Naive thymus-derived CD4-positive, alpha-beta T cell (primary cell): ENCODE results near the gene FCHO2. TPM values are rescaled to one million over a fixed set of nuclear protein-coding genes. Genes with fewer than 3 reads are reported as not detected.

Experiments
- ATAC-seq: fragments of 150-1000 bp; cut with Tn5 transposase; 2 replicates; pipeline ENCODE4 v1.10.0; 2021; ENCODE audit warnings: mild to moderate bottlenecking, moderate library complexity
- CTCF ChIA-PET: fragments of 350-600 bp; sonication (Branson Sonifier 250); formaldehyde crosslinking; loops from one replicate; lab custom pipeline; 2021; ENCODE audit warnings: antibody characterized with exemption; lab: Charles Lee
- POLR2A ChIA-PET: fragments of 350-600 bp; sonication (Branson Sonifier 250); formaldehyde crosslinking; loops from one replicate; lab custom pipeline; 2021; ENCODE audit warnings: antibody characterized with exemption, inconsistent platforms; lab: Charles Lee
- DNase-seq, 9 donors: peaks; one replicate each; pipeline versions ENCODE4 v3.0.0 to v3.0.0-alpha.2; 2020 to 2022; ENCODE audit warnings: mixed read lengths in 1 of 9
- H3K27ac ChIP-seq: one replicate; pipeline ENCODE4 v1.7.0; 2013; ENCODE audit warnings: mild to moderate bottlenecking, low read depth, low read length, moderate library complexity
- H3K27me3 ChIP-seq, 2 donors: one replicate each; pipeline ENCODE4 v1.7.0; 2013; ENCODE audit warnings: low read length in 2 of 2, mild to moderate bottlenecking in 2 of 2, moderate library complexity in 2 of 2; ENCODE audit not compliant: control insufficient read depth in 2 of 2, insufficient read depth in 2 of 2
- H3K36me3 ChIP-seq, 3 experiments: 1 replicate in 2 of 3; 2 replicates in 1 of 3; pipeline ENCODE4 v1.7.0; 2013; ENCODE audit warnings: low read length in 3 of 3, mild to moderate bottlenecking in 3 of 3, moderate library complexity in 1 of 3; ENCODE audit not compliant: insufficient read depth in 3 of 3, control insufficient read depth in 2 of 3
- H3K4me1 ChIP-seq, 2 donors: one replicate each; pipeline ENCODE4 v1.7.0; 2013; ENCODE audit warnings: low read length in 2 of 2, mild to moderate bottlenecking in 2 of 2, moderate library complexity in 1 of 2; ENCODE audit not compliant: control insufficient read depth in 2 of 2, insufficient read depth in 2 of 2
- H3K4me3 ChIP-seq: 2 replicates; pipeline ENCODE4 v1.7.0; 2013; ENCODE audit warnings: mild to moderate bottlenecking, low read length
- H3K9me3 ChIP-seq, 3 experiments: 1 replicate in 2 of 3; 2 replicates in 1 of 3; pipeline ENCODE4 v1.7.0; 2013; ENCODE audit warnings: low read length in 3 of 3; ENCODE audit not compliant: control insufficient read depth in 2 of 3
- H3K27ac Mint-ChIP-seq, 9 donors: one replicate each; pipeline ENCODE4 v1.8.0; 2020 to 2022; ENCODE audit warnings: mixed read lengths in 9 of 9, mild to moderate bottlenecking in 8 of 9, moderate library complexity in 5 of 9, inconsistent platforms in 2 of 9
- H3K27me3 Mint-ChIP-seq, 5 donors: one replicate each; pipeline ENCODE4 v1.8.0; 2021 to 2022; ENCODE audit warnings: mixed read lengths in 5 of 5, mild to moderate bottlenecking in 1 of 5
- H3K36me3 Mint-ChIP-seq, 5 donors: one replicate each; pipeline ENCODE4 v1.8.0; 2020 to 2022; ENCODE audit warnings: mixed read lengths in 5 of 5, mild to moderate bottlenecking in 3 of 5, inconsistent platforms in 1 of 5
- H3K4me1 Mint-ChIP-seq, 7 donors: one replicate each; pipeline ENCODE4 v1.8.0; 2020 to 2022; ENCODE audit warnings: mixed read lengths in 7 of 7, mild to moderate bottlenecking in 3 of 7, inconsistent platforms in 1 of 7
- H3K4me3 Mint-ChIP-seq, 10 donors: one replicate each; pipeline ENCODE4 v1.8.0; 2020 to 2022; ENCODE audit warnings: mild to moderate bottlenecking in 10 of 10, mixed read lengths in 10 of 10, moderate library complexity in 6 of 10, inconsistent platforms in 2 of 10
- H3K9me3 Mint-ChIP-seq, 11 donors: one replicate each; pipeline ENCODE4 v1.8.0; 2020 to 2022; ENCODE audit warnings: mixed read lengths in 11 of 11, mild to moderate bottlenecking in 4 of 11, inconsistent platforms in 1 of 11, moderate library complexity in 1 of 11
- intact Hi-C, 2 donors: fragments of 100-400 bp; cut with micrococcal nuclease; formaldehyde crosslinking; loops; one replicate each; pipeline ENCODE4 v1.15.1; 2023
- polyA plus RNA-seq, 2 donors: library from polyadenylated mRNA; unstranded; fragments of 300-500 nt; fragmentation: Illumina TruSeq; gene quantifications; one replicate each; pipeline ENCODE4 v1.2.3, GENCODE V29; 2021
- total RNA-seq, 6 experiments: library from RNA in 5 of 6; stranded (reverse) in 5 of 6; gene quantifications; 1 replicate in 5 of 6; 2 replicates in 1 of 6; pipeline ENCODE4 v1.2.3 and lab custom pipeline; 2021 to 2026

Gene FCHO2
- total and polyA plus RNA-seq, 7 experiments from 2014 or later = 0.30 to 7.1 (median 1.8) TPM

GRCh38 chr5:73045623-73046022 is 89.8 kb downstream of the FCHO2 start:
- Histone ChIP-seq H3K9me3 (no peaks in the 10 kb centered on the region), H3K4me3 (no peak overlapping the region), H3K36me3 (no peaks in the 10 kb centered on the region), H3K27ac (no peak overlapping the region), H3K4me1 (no peaks in the 10 kb centered on the region), H3K27me3 (no peaks in the 10 kb centered on the region)
- Mint-ChIP-seq H3K4me3 (no peak overlapping the region), H3K27ac (no peak overlapping the region), H3K9me3 (peaks cover 0 to 10% (median 4%) of the 10 kb centered on the region in 11 donors), H3K4me1 (no peaks in the 10 kb centered on the region), H3K36me3 (peaks cover 0 to 5% (median 0%) of the 10 kb centered on the region in 5 donors), H3K27me3 (peaks cover 0 to 13% (median 0%) of the 10 kb centered on the region in 5 donors)
- ChIA-PET CTCF (no interaction called here), POLR2A (no interaction called here)
- intact Hi-C loops = no loop called here
- DNase-seq (no peak), ATAC-seq (no peak)

GRCh38 chr5:73061593-73061992 is 105.8 kb downstream of the FCHO2 start:
- no peak for ATAC-seq
- POLR2A ChIA-PET = no interaction called here

GRCh38 chr5:73066466-73066865 is 110.6 kb downstream of the FCHO2 start:
- Histone ChIP-seq H3K4me3 (no peak overlapping the region), H3K36me3 (no peaks in the 10 kb centered on the region), H3K4me1 (no peaks in the 10 kb centered on the region), H3K9me3 (no peaks in the 10 kb centered on the region), H3K27ac (no peak overlapping the region), H3K27me3 (no peaks in the 10 kb centered on the region)
- intact Hi-C loops = no loop called here
- no peak overlapping the region for H3K4me3 Mint-ChIP-seq
- no peaks in the 10 kb centered on the region for H3K4me1 Mint-ChIP-seq
- H3K27ac Mint-ChIP-seq = no peak overlapping the region
- POLR2A ChIA-PET = no interaction called here
- H3K27me3 Mint-ChIP-seq = peaks cover 0 to 34% (median 17%) of the 10 kb centered on the region in 5 donors
- H3K36me3 Mint-ChIP-seq = peaks cover 0 to 4% (median 0%) of the 10 kb centered on the region in 5 donors
- ATAC-seq (no peak), DNase-seq (no peak)
- CTCF ChIA-PET = no interaction called here
- peaks cover 0 to 2% (median 0%) of the 10 kb centered on the region in 11 donors for H3K9me3 Mint-ChIP-seq

More at GRCh38 chr5:73061593-73061992, 105.8 kb downstream of the FCHO2 start:
- H3K36me3 Mint-ChIP-seq = no peaks in the 10 kb centered on the region
- no peaks in the 10 kb centered on the region for H3K4me1 ChIP-seq
- no peak for DNase-seq
- H3K9me3 ChIP-seq = no peaks in the 10 kb centered on the region
- H3K9me3 Mint-ChIP-seq = no peaks in the 10 kb centered on the region
- CTCF ChIA-PET = no interaction called here
- H3K4me1 Mint-ChIP-seq = no peaks in the 10 kb centered on the region
- H3K27me3 ChIP-seq = no peaks in the 10 kb centered on the region
- no peak overlapping the region for H3K4me3 Mint-ChIP-seq
- H3K27ac Mint-ChIP-seq = no peak overlapping the region
- no peaks in the 10 kb centered on the region for H3K36me3 ChIP-seq
- no peak overlapping the region for H3K27ac ChIP-seq
- H3K27me3 Mint-ChIP-seq = peaks cover 0 to 27% (median 10%) of the 10 kb centered on the region in 5 donors
- intact Hi-C loops = no loop called here
- H3K4me3 ChIP-seq = no peak overlapping the region

GRCh38 chr5:73067213-73067612 is 111.4 kb downstream of the FCHO2 start:
- H3K27ac Mint-ChIP-seq = no peak overlapping the region
- Histone ChIP-seq H3K27ac (no peak overlapping the region), H3K4me3 (no peak overlapping the region), H3K4me1 (no peaks in the 10 kb centered on the region), H3K27me3 (no peaks in the 10 kb centered on the region), H3K9me3 (no peaks in the 10 kb centered on the region), H3K36me3 (no peaks in the 10 kb centered on the region)
- ATAC-seq (no peak), DNase-seq (no peak)
- ChIA-PET CTCF (no interaction called here), POLR2A (no interaction called here)
- intact Hi-C loops = no loop called here
- no peak overlapping the region for H3K4me3 Mint-ChIP-seq
- H3K4me1 Mint-ChIP-seq = no peaks in the 10 kb centered on the region
- peaks cover 0 to 4% (median 0%) of the 10 kb centered on the region in 5 donors for H3K36me3 Mint-ChIP-seq
- H3K9me3 Mint-ChIP-seq = peaks cover 0 to 2% (median 0%) of the 10 kb centered on the region in 11 donors
- H3K27me3 Mint-ChIP-seq = peaks cover 0 to 29% (median 15%) of the 10 kb centered on the region in 5 donors

GRCh38 chr5:73081093-73081492 is 125.3 kb downstream of the FCHO2 start:
- POLR2A ChIA-PET = no interaction called here
- no peak for ATAC-seq
- intact Hi-C loops = no loop called here

GRCh38 chr5:73088026-73088425 is 132.2 kb downstream of the FCHO2 start:
- no peaks in the 10 kb centered on the region for H3K9me3 Mint-ChIP-seq
- peaks cover 7 to 28% (median 15%) of the 10 kb centered on the region in 5 donors for H3K27me3 Mint-ChIP-seq
- Histone ChIP-seq H3K9me3 (no peaks in the 10 kb centered on the region), H3K27me3 (peaks cover 0 to 3% of the 10 kb centered on the region in 2 donors), H3K4me1 (no peaks in the 10 kb centered on the region), H3K27ac (no peak overlapping the region), H3K36me3 (no peaks in the 10 kb centered on the region), H3K4me3 (no peak overlapping the region)
- no peak for ATAC-seq
- DNase-seq = no peak
- no peak overlapping the region for H3K27ac Mint-ChIP-seq
- H3K4me3 Mint-ChIP-seq = no peak overlapping the region
- no peaks in the 10 kb centered on the region for H3K4me1 Mint-ChIP-seq
- H3K36me3 Mint-ChIP-seq = no peaks in the 10 kb centered on the region
- CTCF ChIA-PET = no interaction called here
- intact Hi-C loops = no loop called here
- POLR2A ChIA-PET = no interaction called here

More at GRCh38 chr5:73081093-73081492, 125.3 kb downstream of the FCHO2 start:
- H3K27ac ChIP-seq = no peak overlapping the region
- H3K27ac Mint-ChIP-seq = no peak overlapping the region
- CTCF ChIA-PET = interaction anchor here (0.9 to 1.0 kb wide), 2 partner anchors 9 to 463 kb away, joined by 3 read pairs; no protein-coding TSS in a partner anchor
- no peaks in the 10 kb centered on the region for H3K9me3 Mint-ChIP-seq
- DNase-seq = no peak
- no peaks in the 10 kb centered on the region for H3K4me1 ChIP-seq
- H3K36me3 ChIP-seq = no peaks in the 10 kb centered on the region
- no peak overlapping the region for H3K4me3 Mint-ChIP-seq
- peaks cover 0 to 3% of the 10 kb centered on the region in 2 donors for H3K27me3 ChIP-seq
- H3K4me1 Mint-ChIP-seq = no peaks in the 10 kb centered on the region
- H3K27me3 Mint-ChIP-seq = peaks cover 7 to 20% (median 10%) of the 10 kb centered on the region in 5 donors
- H3K36me3 Mint-ChIP-seq = no peaks in the 10 kb centered on the region
- H3K4me3 ChIP-seq = no peak overlapping the region
- H3K9me3 ChIP-seq = no peaks in the 10 kb centered on the region

- DNase-seq (no peak), ATAC-seq (no peak)
- H3K36me3 Mint-ChIP-seq = peaks cover 0 to 4% (median 0%) of the 10 kb centered on the region in 5 donors
- Histone ChIP-seq H3K36me3 (no peaks in the 10 kb centered on the region), H3K27me3 (no peaks in the 10 kb centered on the region), H3K4me1 (no peaks in the 10 kb centered on the region), H3K27ac (no peak overlapping the region), H3K4me3 (no peak overlapping the region), H3K9me3 (peaks cover 0 to 5% (median 0%) of the 10 kb centered on the region in 3 experiments)
- H3K27ac Mint-ChIP-seq = no peak overlapping the region
- peaks cover 11 to 27% (median 15%) of the 10 kb centered on the region in 5 donors for H3K27me3 Mint-ChIP-seq
- H3K4me1 Mint-ChIP-seq = no peaks in the 10 kb centered on the region
- H3K4me3 Mint-ChIP-seq = no peak overlapping the region
- ChIA-PET POLR2A (no interaction called here), CTCF (no interaction called here)
- intact Hi-C loops = no loop called here
- peaks cover 0 to 27% (median 6%) of the 10 kb centered on the region in 11 donors for H3K9me3 Mint-ChIP-seq
Measured at GRCh38 chr5:73093943-73094342, 138.1 kb downstream of the FCHO2 start.
